ENCODE measurements around the gene PSMB5. TPM values are rescaled to one million over a fixed set of nuclear protein-coding genes. Genes with fewer than 3 reads are reported as not detected.

PSMB5 gene
- total and polyA plus RNA-seq, 2 of the 13 experiments (the other 11 are each of a cell fraction or from before 2014, with no cell fraction given), result 705 to 871 TPM

DNA sequence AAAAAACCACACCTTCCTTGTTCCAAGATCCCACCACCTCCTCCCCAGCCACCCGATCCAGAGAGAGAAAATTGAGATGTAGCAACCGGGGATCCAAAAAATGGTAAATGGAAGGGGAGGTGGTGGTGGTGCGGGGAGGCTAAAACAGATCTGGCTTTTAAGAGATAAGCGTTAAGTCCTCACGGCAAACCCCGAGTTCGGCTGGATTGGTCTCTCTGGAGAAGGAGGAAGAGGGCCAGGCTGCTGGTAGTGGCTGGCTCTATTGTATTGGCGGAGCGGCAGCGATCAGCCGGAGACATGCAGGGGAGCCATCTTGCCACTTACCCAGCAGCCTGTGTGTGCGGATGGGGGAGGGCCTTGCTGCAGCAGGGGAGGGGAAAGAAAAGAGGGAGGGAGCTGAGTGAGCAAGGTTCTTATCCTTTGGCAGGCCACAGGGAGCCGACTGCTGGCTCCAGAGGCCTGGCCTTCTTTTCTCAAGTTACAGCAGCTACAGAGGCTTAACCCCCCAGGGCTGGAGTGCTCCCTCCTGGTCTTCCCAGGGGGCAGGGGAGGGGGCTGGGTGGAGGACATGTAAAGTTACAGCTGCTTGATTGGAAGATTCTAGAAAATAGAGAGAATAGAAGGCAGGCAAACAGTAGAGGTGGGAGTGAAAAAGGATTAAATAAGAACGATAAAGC lies 36.7 kb upstream of the PSMB5 start (continued):
- TF ChIP-seq BCL6 (CRISPR knock-in tag; IDR thresholded peaks at IDR 0.05), result peak; percentile 56
- TF ChIP-seq TOPORS (CRISPR knock-in tag; IDR thresholded peaks at IDR 0.05), result peak; percentile 93; the same call in 1 of the 2 replicates
- TF ChIP-seq STAT5B (CRISPR knock-in tag; IDR thresholded peaks at IDR 0.05), result peak; percentile 92
- no peak for TF ChIP-seq FOXP1 (IDR thresholded peaks at IDR 0.05)
- 0 out of 2 replicates have a peak, but pooled peaks have one; percentile 9 for TF ChIP-seq FOXP1 (CRISPR knock-in tag; IDR thresholded peaks at IDR 0.05)
- TF ChIP-seq AGO1 (IDR thresholded peaks at IDR 0.05; ENCODE audit: low read depth, low read length, poor library complexity, severe bottlenecking), result peak; percentile 70
- TF ChIP-seq, protein P1, sequence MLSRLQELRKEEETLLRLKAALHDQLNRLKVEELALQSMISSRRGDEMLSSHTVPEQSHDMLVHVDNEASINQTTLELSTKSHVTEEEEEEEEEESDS (CRISPR knock-in tag; IDR thresholded peaks at IDR 0.05; ENCODE audit: borderline replicate concordance), result 0 out of 2 replicates have a peak, but pooled peaks have one; percentile 85
- peak; percentile 91 for TF ChIP-seq HOXA3 (CRISPR knock-in tag; IDR thresholded peaks at IDR 0.05)
- TF ChIP-seq, protein P2, sequence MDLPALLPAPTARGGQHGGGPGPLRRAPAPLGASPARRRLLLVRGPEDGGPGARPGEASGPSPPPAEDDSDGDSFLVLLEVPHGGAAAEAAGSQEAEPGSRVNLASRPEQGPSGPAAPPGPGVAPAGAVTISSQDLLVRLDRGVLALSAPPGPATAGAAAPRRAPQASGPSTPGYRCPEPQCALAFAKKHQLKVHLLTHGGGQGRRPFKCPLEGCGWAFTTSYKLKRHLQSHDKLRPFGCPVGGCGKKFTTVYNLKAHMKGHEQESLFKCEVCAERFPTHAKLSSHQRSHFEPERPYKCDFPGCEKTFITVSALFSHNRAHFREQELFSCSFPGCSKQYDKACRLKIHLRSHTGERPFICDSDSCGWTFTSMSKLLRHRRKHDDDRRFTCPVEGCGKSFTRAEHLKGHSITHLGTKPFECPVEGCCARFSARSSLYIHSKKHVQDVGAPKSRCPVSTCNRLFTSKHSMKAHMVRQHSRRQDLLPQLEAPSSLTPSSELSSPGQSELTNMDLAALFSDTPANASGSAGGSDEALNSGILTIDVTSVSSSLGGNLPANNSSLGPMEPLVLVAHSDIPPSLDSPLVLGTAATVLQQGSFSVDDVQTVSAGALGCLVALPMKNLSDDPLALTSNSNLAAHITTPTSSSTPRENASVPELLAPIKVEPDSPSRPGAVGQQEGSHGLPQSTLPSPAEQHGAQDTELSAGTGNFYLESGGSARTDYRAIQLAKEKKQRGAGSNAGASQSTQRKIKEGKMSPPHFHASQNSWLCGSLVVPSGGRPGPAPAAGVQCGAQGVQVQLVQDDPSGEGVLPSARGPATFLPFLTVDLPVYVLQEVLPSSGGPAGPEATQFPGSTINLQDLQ (CRISPR knock-in tag; IDR thresholded peaks at IDR 0.05), result peak; percentile 79; the same call in 1 of the 2 replicates
- 0 out of 2 replicates have a peak, but pooled peaks have one; percentile 41 for TF ChIP-seq TBP (CRISPR knock-in tag; IDR thresholded peaks at IDR 0.05)
- peak; percentile 40; the same call in 1 of the 2 replicates for TF ChIP-seq ZBTB7A (CRISPR knock-in tag; IDR thresholded peaks at IDR 0.05)
- no peak for TF ChIP-seq FOXM1 (CRISPR knock-in tag; IDR thresholded peaks at IDR 0.05)
- TF ChIP-seq, protein P3, sequence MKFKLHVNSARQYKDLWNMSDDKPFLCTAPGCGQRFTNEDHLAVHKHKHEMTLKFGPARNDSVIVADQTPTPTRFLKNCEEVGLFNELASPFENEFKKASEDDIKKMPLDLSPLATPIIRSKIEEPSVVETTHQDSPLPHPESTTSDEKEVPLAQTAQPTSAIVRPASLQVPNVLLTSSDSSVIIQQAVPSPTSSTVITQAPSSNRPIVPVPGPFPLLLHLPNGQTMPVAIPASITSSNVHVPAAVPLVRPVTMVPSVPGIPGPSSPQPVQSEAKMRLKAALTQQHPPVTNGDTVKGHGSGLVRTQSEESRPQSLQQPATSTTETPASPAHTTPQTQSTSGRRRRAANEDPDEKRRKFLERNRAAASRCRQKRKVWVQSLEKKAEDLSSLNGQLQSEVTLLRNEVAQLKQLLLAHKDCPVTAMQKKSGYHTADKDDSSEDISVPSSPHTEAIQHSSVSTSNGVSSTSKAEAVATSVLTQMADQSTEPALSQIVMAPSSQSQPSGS (CRISPR knock-in tag; IDR thresholded peaks at IDR 0.05), result peak; percentile 51; the same call in 1 of the 2 replicates
- TF ChIP-seq, protein P4, sequence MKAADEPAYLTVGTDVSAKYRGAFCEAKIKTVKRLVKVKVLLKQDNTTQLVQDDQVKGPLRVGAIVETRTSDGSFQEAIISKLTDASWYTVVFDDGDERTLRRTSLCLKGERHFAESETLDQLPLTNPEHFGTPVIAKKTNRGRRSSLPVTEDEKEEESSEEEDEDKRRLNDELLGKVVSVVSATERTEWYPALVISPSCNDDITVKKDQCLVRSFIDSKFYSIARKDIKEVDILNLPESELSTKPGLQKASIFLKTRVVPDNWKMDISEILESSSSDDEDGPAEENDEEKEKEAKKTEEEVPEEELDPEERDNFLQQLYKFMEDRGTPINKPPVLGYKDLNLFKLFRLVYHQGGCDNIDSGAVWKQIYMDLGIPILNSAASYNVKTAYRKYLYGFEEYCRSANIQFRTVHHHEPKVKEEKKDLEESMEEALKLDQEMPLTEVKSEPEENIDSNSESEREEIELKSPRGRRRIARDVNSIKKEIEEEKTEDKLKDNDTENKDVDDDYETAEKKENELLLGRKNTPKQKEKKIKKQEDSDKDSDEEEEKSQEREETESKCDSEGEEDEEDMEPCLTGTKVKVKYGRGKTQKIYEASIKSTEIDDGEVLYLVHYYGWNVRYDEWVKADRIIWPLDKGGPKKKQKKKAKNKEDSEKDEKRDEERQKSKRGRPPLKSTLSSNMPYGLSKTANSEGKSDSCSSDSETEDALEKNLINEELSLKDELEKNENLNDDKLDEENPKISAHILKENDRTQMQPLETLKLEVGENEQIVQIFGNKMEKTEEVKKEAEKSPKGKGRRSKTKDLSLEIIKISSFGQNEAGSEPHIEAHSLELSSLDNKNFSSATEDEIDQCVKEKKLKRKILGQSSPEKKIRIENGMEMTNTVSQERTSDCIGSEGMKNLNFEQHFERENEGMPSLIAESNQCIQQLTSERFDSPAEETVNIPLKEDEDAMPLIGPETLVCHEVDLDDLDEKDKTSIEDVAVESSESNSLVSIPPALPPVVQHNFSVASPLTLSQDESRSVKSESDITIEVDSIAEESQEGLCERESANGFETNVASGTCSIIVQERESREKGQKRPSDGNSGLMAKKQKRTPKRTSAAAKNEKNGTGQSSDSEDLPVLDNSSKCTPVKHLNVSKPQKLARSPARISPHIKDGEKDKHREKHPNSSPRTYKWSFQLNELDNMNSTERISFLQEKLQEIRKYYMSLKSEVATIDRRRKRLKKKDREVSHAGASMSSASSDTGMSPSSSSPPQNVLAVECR (CRISPR knock-in tag; IDR thresholded peaks at IDR 0.05; ENCODE audit: borderline replicate concordance), result peak; percentile 87
- no peak; the same call in 1 of the 2 replicates for TF ChIP-seq ZIK1 (CRISPR knock-in tag; IDR thresholded peaks at IDR 0.05; ENCODE audit: borderline replicate concordance, low read depth)
- 0 out of 2 replicates have a peak, but pooled peaks have one; percentile 54 for TF ChIP-seq ZBTB2 (CRISPR knock-in tag; IDR thresholded peaks at IDR 0.05; ENCODE audit: low read depth)
- no peak for TF ChIP-seq FOXJ3 (CRISPR knock-in tag; IDR thresholded peaks at IDR 0.05; ENCODE audit: borderline replicate concordance)
- TF ChIP-seq NR2F1 (CRISPR knock-in tag; IDR thresholded peaks at IDR 0.05), result no peak
- 0 out of 2 replicates have a peak, but pooled peaks have one; percentile 17 for TF ChIP-seq HCFC1 (IDR thresholded peaks at IDR 0.05; ENCODE audit: low read depth, low read length)
